ENCODE measurements around the gene ARHGEF40. TPM values are rescaled to one million over a fixed set of nuclear protein-coding genes. Genes with fewer than 3 reads are reported as not detected.

The ARHGEF40 gene
- polyA plus RNA-seq, 1 experiment, result 40.7 TPM

DNA sequence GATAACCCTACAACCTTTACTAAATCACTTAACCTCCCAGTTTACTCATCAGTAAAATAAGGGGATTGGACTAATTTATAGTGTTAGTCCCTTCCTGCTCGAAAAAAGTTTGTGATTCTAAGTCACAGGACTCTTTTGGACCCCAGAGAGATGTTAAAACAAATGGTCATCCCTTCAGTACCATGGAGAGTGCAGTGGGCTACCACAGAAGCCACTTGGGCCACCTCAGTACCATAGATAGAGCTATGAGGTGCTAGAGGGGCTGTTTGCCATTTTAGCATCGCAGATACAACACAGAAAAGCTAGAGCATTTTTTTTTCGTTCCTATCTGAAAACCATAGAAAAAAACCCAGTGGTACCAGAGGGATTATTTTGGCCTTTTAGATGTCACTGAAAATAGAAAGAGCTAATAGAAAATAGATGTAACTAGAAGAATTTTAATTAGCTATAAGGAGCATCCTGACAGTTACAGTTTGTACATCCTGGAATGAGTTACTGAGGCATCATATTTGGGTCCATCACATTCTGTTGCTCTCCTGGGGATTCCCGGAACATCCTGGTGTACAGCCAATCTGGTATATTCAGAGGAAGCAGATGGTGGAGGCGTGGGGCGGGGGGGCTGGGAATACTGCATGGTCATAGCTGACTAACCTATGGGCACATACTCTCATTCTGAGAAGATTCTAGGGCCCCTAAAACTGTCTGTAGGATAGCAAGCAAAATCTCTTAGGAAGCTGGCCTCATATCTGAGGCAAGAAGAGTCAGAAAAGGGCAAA, 25.5 kb downstream of the ARHGEF40 start:
- TF ChIP-seq, protein P1, sequence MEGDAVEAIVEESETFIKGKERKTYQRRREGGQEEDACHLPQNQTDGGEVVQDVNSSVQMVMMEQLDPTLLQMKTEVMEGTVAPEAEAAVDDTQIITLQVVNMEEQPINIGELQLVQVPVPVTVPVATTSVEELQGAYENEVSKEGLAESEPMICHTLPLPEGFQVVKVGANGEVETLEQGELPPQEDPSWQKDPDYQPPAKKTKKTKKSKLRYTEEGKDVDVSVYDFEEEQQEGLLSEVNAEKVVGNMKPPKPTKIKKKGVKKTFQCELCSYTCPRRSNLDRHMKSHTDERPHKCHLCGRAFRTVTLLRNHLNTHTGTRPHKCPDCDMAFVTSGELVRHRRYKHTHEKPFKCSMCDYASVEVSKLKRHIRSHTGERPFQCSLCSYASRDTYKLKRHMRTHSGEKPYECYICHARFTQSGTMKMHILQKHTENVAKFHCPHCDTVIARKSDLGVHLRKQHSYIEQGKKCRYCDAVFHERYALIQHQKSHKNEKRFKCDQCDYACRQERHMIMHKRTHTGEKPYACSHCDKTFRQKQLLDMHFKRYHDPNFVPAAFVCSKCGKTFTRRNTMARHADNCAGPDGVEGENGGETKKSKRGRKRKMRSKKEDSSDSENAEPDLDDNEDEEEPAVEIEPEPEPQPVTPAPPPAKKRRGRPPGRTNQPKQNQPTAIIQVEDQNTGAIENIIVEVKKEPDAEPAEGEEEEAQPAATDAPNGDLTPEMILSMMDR (IDR thresholded peaks at IDR 0.05; ENCODE audit: low read depth, low read length), result no peak
- Histone ChIP-seq H3K4me3 (ENCODE audit: low read depth, low read length) (no peak overlapping the region), H3K27me3 (ENCODE audit: control insufficient read depth, insufficient read depth, low read length) (peaks cover 9% of the 10 kb centered on the region), H3K27ac (ENCODE audit: low read depth, low read length) (no peak overlapping the region), H3K9me3 (ENCODE audit: control insufficient read depth, insufficient read depth, low read length) (no peaks in the 10 kb centered on the region; the same call in 1 of the 2 replicates)
- DNase-seq (ENCODE audit: low read depth, low spot score), result no peak
- ChIA-PET CTCF (interaction anchor here (0.6 to 6.9 kb wide), 7 partner anchors 8 to 125 kb away, joined by 3 to 191 read pairs (median 83); partner anchors contain the start of genes ARHGEF40 and TMEM253), POLR2A (interaction anchor here (0.6 to 1.4 kb wide), 3 partner anchors 9 to 48 kb away, joined by 3 to 8 read pairs (median 3); no protein-coding TSS in a partner anchor)

DNA sequence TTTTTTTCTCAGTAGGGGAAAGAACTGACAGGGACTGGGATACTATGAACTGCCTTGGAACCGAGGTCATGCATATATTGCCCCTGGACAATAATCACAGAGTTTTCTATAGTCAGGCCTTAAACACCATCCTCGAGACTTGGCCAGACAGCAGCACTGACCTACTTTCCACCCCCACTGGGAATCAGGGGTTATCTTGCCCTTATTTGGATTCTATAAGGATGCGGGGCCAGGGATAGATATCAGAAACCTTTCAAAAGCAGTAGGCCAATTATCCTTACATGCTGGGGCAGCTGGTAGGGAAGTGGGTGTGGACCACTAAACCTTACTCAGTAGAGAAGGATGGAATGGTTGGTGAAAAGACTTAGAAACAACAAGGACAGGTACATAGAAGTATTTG, 26.3 kb downstream of the ARHGEF40 start:
- no peak overlapping the region for H3K27ac ChIP-seq (ENCODE audit: low read depth, low read length)

DNA sequence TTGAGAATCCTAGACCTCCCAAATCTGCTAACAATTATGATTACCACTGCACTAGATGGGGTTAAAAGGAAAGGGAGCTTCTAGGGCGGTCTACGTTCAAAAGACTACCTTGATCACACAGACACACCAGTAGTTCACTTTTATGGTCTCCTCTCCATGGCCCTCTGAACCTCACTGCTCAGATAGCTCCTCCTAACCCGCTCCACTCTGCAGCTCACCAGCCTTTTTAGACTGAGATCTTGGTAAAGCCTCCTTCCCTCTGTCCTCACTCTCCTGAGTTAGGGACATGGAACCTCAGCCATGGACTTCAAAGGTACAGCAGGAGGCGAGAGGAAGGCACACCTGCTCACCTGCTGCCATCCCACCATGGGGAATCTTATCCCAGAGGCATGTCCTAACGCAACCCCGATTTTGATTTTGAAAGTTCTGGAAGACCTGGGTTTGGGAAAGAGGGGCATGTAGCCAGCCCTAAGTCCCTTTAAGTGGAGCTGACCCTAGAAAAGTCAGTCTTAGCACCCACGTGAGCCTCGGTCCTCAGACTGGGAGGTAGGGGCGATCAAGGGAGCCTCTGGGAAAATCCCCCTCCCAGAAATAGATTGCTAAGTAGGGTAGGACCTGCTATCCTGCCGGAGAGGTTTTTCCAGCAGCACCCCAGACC, 27.0 kb downstream of the ARHGEF40 start:
- Histone ChIP-seq H3K4me3 (ENCODE audit: low read depth, low read length) (peak overlapping the region; percentile 43), H3K9me3 (ENCODE audit: control insufficient read depth, insufficient read depth, low read length) (no peaks in the 10 kb centered on the region; the same call in 1 of the 2 replicates), H3K27me3 (ENCODE audit: control insufficient read depth, insufficient read depth, low read length) (peaks cover 9% of the 10 kb centered on the region), H3K27ac (ENCODE audit: low read depth, low read length) (no peak overlapping the region)
- POLR2A ChIA-PET, result interaction anchor here (1.3 kb wide), 1 partner anchor 26 kb away, joined by 8 read pairs; no protein-coding TSS in a partner anchor
- TF ChIP-seq, protein P1 (IDR thresholded peaks at IDR 0.05; ENCODE audit: low read depth, low read length), result no peak
- DNase-seq (ENCODE audit: low read depth, low spot score), result no peak
- CTCF ChIA-PET, result interaction anchor here (0.5 to 6.9 kb wide), 8 partner anchors 8 to 612 kb away, joined by 3 to 191 read pairs (median 6); no protein-coding TSS in a partner anchor

More for the DNA sequence above, 26.3 kb downstream of the ARHGEF40 start:
- TF ChIP-seq, protein P1 (IDR thresholded peaks at IDR 0.05; ENCODE audit: low read depth, low read length), result no peak
- ChIA-PET POLR2A (interaction anchor here (1.4 kb wide), 1 partner anchor 8 kb away, joined by 8 read pairs; no protein-coding TSS in a partner anchor), CTCF (interaction anchor here (1.4 to 6.9 kb wide), 6 partner anchors 7 to 125 kb away, joined by 5 to 191 read pairs (median 106); partner anchors contain the start of genes ARHGEF40 and TMEM253)
- Histone ChIP-seq H3K27me3 (ENCODE audit: control insufficient read depth, insufficient read depth, low read length) (peaks cover 9% of the 10 kb centered on the region), H3K9me3 (ENCODE audit: control insufficient read depth, insufficient read depth, low read length) (no peaks in the 10 kb centered on the region; the same call in 1 of the 2 replicates), H3K4me3 (ENCODE audit: low read depth, low read length) (no peak overlapping the region)
- no peak for DNase-seq (ENCODE audit: low read depth, low spot score)

DNA sequence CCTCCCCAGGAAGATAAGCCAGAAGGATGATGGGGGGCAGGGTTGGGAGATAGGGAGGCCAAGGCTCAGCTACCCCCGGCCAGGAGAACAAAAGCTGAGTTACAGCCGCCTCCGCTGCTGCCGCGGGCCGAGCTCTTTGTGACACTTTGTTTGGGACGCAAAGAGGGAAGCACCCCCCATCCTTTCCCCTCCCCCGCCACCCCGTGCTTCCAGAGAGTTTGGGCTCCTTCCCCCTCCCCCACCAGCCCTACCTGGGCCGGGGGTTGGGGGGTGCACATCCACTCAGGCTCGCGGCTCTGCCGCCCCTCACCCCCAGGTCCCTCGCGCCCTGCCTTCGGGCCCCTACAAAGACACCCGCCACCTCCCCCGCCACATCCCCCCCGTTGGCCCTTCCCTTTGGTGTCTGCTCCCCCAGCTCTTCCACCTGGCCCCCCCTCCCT, 27.6 kb downstream of the ARHGEF40 start:
- DNase-seq (ENCODE audit: low read depth, low spot score), result no peak
- H3K4me3 ChIP-seq (ENCODE audit: low read depth, low read length), result peak overlapping the region; percentile 43
- H3K27me3 ChIP-seq (ENCODE audit: control insufficient read depth, insufficient read depth, low read length), result peaks cover 9% of the 10 kb centered on the region
- CTCF ChIA-PET, result interaction anchor here (0.5 to 6.9 kb wide), 7 partner anchors 8 to 612 kb away, joined by 3 to 191 read pairs (median 5); no protein-coding TSS in a partner anchor
- no peaks in the 10 kb centered on the region; the same call in 1 of the 2 replicates for H3K9me3 ChIP-seq (ENCODE audit: control insufficient read depth, insufficient read depth, low read length)
- H3K27ac ChIP-seq (ENCODE audit: low read depth, low read length), result no peak overlapping the region
- TF ChIP-seq, protein P1 (IDR thresholded peaks at IDR 0.05; ENCODE audit: low read depth, low read length), result no peak
- POLR2A ChIA-PET, result interaction anchor here (1.3 kb wide), 1 partner anchor 26 kb away, joined by 8 read pairs; no protein-coding TSS in a partner anchor

Measured in AG04450 (cell line).